GDM1 (cell line): ENCODE results near the gene KIAA2012.
"Not testable (repeated sequence)": the region's sequence is repeated elsewhere in the genome, so short reads cannot be mapped to it uniquely, and the experiment has no call there.

ENCODE experiments used
- DNase-seq: peaks from one replicate; lab custom pipeline; 2025; lab: John Stamatoyannopoulos, UW

Gene KIAA2012

DNA sequence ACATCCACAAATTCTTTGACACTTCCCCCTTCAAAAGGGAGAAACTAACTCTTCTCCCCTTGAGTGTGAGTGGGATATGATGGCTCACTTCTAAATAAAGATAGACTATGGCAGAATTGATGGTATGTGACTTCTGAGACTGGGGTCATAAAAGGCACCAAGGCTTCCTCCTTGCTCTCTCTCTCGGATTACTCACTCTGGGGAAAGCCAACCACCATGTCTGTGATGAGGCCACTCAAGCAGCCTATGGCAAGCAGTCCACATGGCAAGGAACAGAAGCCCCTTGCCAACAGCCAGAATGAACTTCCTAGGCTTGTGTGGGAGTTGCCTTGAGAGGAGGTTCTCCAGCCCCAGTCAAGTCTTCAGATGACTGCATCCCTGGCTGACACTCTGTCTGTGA is 43.6 kb downstream of the KIAA2012 start:
- DNase-seq, result no peak

DNA sequence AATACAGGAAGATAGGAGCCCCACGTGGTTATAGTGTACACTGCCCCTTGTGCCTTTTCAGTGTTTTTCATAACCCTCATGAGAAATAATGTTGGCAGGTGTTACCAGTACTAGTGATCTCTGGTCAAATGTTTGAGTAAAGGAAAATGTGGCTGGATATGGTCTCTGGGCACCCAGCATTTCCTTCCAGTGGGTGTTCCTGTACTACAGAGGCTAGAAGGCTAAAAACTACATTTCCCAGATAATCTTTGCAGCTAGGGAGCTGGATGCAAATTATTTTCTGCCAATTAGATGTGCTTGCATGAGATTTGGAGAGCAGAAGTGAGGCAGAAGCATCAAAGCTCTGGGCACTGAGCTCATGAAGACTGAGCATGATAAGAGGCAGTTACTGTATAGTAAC is 45.1 kb downstream of the KIAA2012 start:
- DNase-seq, result no peak

DNA sequence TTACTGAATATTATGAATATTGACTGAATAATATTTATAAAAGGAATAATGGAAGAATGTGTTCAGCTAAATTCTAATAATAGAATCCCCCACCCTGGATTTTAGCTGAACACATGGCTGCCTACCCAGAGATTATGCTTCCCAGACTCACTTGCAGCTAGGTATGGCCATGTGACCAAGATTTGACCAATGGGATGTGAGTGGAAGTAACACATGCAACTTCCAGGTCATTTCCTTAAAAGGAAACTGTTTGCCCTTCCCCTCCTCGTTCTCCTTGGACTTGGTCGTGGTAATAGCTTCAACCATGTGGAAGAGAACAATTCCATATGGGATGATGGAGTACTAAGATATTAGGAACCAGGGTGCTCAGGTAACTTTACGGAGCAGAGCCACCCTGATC is 47.8 kb downstream of the KIAA2012 start:
- DNase-seq, result no peak

- DNase-seq, result peak; percentile 65
Observed at GRCh38 chr2:202121532-202122162, 48.6 kb downstream of the KIAA2012 start.

DNA sequence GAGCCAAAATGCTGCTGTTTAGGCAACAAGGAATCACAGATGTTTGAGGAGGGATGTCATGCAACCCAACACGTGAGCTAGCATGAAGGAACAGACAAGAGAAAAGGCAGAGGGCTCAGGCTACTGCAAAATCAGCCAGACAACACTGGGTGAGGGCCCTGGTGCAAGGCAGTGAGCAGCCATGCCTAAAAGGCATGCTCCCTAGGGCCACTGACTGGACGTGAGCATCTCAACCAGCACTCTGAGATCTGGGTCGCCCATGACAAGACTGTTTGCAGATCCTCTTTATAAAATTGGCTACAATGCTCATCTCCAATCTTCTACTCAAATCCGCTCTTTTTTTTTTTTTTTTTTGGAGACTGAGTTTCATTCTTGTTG is 49.1 kb downstream of the KIAA2012 start:
- no peak for DNase-seq

- DNase-seq, result peak; percentile 15
Observed at GRCh38 chr2:202122980-202123720, 50.1 kb downstream of the KIAA2012 start.

DNA sequence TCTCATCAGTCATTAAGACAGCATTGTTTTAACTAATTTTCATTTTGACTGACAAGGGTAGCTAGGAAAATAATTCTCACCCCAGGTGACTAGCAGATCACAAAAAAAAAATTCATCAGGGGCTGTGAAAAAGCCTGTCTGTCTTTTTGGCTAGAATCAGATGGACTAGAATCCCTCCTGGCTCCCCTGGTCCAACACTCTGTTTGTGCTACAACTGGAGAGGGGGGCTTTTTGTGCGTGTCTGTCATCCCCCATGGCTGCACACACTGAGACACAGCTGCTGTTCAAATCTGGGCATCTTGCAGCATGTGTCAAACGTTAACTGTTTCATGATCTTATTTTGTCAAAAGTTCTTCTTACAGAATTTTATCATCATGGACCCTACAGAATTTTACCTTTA is 51.2 kb downstream of the KIAA2012 start:
- no peak for DNase-seq

GRCh38 chr2:202127687-202128331 is 54.8 kb downstream of the KIAA2012 start:
- DNase-seq, result no peak

DNA sequence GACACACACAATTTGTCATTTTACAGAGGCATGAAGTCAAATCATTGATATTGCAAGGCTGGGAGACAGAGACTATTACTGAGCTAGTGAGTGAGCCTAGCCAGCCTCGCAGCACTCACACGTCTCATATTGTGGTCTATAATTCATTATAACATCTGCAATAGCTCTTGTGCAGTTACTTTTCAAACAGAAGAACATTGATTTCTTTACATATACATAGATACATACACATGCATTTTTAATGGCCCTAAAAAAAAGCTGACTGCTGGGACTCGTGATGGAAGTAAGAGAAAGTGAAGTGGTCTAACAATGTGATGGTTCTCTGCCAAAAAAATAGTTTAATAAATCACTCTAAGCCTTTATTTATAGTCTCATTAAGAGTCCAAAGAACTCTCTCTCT is 56.8 kb downstream of the KIAA2012 start:
- DNase-seq, result no peak

DNA sequence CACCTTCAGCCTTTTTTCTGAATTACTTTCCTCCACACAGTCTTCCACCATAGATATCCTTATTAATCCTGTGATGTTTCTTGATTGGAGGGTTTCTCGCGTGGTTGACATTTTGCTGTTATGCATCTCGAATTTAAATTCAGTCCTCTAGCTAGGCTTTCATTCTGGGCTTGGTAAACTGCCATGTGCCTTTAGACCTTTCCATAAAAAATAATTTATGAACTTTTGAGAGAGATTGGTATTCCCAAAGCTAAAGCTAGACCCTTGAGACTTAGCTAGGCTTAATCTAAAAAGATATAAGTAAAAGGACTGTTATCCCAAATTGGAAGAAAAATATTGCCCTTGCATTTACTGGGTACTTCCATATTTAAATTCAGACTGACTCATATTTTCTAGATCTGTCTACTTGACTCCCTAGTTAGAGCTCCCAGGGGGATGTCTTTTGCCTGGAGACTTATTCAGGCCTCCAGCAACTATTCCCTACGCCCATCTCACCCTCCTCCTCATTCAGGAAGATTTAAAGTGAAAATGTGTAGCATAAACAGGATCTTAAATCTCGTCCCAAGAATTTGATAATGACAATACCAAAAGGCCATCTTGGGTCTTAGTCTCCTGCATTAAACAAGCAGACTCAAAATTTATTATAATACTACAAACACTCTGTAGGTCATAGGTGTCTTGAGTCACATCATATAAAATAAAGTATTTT is 60.3 kb downstream of the KIAA2012 start:
- no peak for DNase-seq

DNA sequence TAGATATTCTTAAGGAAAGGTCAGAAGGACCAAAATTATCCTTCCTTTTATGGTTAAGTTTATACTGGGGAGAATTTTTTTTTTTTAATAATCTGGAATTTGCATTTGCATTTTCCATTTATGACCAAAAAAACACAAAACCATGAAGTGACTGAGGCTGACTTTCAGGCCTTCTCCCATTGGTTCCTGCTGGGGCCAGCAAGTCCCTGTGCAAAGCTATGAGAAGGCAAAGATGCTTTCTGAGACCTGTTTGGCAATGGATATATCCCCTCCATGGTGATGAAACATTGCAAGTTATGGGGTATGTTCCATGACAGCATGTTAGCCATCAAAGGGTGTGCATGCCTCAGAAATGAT is 60.8 kb downstream of the KIAA2012 start:
- DNase-seq, result no peak

DNA sequence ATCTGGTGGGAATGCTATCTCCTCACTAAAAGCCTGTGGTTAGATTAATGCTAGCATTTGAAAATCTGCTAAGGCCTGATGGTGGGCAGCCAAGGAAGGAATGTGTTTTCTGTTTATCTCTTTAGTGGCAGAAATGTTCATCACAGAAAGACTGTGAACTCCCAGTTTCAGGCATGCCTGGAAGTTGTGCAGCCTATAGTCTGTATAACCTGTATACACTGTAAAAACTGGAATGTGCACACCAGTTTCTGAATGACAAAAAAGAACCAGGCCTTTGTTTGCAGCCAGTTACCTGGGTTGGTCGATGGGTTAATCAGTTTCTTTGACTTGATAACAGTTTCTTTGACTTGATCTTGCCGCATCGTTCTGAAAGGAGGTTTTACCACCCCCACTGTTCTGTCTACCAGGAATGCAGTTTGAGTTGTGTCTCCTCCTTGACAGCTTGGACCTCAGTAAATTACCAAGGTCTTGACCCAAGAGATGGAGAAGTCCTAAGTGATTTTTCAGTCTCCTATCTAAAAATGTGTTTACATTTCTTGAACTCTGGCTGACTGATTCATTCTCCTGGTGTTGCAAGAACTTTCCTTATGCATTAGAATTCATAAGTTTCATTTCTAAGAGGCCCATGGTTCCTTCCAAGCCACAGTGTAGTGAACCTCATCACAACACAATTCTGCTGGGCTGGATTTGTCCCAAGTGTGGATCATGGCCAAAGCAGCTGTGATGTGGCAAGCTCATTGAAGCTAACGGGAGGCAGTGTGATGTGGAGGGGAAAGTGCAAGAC is 62.2 kb downstream of the KIAA2012 start:
- DNase-seq, result no peak

- DNase-seq, result not testable (repeated sequence)
Observed at GRCh38 chr2:202136039-202136438, 63.0 kb downstream of the KIAA2012 start.

GRCh38 chr2:202136526-202136925 is 63.5 kb downstream of the KIAA2012 start:
- no peak for DNase-seq

- DNase-seq, result no peak
Observed at GRCh38 chr2:202140522-202141252, 67.6 kb downstream of the KIAA2012 start.

DNA sequence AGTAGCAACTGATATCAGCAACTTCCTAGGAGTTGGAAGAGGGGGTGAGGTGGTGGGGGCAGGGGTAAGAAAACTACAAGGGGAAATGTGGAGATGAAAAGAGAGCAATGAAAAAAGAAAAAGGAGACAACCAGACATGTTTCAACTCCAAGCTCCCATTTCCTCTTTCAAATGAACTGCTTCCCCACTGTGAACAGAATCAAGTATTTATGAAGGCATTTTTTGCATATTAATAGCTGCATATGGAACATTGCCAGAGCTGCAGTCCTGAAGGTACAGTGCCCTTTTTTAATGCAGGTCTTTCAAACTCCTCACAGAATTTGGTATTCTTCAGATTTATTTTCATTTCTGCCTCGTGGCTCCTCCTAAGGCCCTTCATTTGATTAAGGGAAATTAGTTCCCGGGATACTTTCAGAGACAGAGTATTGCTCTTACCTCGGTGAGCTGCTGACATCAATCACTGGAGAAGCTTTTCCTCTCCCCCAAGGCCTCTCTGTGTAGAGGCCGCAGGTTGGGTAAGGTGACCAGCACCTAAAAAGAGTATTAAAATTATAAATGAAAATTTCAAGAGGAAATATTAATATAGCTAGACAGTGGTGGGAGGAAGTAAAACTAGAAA is 68.4 kb downstream of the KIAA2012 start:
- no peak for DNase-seq

DNA sequence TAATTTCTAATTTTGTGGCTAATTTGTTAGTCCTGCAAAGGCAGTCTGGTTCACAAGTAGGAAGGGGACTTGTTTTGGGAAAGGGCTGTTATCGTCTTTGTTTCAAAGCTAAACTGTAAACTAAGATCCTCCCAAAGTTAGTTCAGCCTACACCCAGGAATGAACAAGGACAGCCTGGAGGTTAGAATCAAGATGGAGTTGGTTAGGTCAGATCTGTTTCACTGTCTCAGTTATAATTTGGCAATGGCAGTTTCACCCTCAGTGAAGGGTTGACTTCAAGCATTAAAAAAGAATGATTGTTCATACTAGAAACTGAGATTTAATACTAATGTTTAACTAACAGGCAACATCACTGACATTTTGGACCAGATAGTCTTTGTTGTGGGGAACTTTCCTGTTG is 69.5 kb downstream of the KIAA2012 start:
- DNase-seq, result no peak

DNA sequence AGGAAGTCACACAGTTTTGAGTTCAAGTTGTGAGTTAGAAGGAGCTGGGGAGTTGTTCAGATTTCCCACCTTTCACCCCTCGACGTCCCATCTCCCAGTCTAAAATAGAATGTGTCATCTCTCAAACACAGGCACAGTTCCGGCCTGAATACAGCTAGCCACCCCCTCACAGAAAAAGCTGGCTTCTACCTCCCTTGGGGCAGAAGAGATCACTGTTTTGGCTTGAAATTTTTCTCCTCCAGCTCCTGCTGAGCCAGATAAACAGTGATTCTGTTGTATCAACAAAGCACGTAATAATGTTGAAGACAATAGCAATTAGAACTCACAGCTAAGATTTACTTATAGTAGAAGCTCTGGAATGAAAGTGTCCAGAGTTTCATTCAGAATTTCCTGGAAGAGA is 74.7 kb downstream of the KIAA2012 start:
- no peak for DNase-seq

GRCh38 chr2:202148515-202149154 is 75.6 kb downstream of the KIAA2012 start:
- no peak for DNase-seq

DNA sequence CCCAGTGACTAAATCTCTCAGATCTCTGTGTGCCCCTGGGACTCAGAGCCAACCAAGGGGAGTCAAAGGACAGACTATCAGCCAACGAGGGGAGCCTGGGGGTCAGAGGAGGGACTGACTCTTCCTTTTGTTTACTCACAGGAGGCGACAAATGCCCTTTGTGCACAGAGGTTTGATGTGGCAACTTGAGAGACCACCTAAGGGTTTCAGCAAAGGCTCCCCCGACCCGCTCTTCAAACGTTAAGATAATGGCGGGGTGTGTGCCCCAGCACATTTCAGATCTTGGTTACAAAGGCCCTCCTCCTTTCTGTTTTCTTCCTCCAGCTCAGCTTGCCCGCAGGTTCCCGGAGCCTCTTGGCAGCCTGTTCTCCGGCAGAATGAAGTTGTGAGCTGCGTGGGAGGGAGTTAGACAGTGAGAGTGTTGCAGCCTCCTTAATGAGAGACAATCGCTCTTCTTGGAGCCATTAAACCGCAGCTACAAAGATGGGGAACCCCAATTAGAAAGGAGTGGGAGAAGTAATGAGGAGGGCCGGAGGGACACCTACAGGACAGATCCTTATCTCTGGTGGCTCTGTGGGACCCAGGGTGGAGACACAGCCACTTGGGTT is 76.2 kb downstream of the KIAA2012 start:
- no peak for DNase-seq
